ENCODE results near the gene ACADSB. TPM values are rescaled to one million over a fixed set of nuclear protein-coding genes. Genes with fewer than 3 reads are reported as not detected.

ACADSB gene
- total and polyA plus RNA-seq, 9 donors, result 8.8 to 26.6 (median 24.0) TPM

DNA sequence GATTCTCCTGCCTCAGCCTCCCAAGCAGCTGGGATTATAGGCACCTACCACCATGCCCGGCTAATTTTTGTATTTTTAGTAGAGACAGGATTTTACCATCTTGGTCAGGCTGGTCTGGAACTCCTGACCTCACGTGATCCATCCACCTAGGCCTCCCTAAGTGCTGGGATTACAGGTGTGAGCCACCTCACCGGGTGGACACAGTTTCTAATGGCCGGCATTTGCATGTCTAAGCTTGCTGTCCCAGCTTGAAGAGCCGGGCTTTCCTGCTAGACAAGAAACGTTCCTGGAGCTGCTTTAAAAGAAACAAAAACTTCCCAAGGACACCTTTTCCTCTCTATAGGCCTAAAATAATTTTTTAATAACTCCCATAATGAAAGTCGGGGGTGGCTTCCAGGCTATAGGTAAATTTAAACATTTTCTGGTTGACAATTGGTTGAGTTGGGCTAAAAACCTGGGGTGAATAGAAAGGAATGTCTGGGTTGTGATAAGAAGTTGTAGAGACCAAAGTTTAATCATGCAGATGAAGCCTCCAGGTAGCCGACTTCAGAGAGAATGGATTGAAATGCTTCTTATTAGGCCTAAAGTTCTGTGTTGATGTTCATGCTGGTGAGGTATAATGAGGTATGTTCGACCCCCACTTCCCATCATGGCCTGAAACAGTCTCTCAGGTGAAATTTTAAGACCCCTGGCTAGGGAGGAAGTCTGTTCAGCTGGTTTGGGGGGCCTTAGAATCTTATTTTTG, 8.8 kb downstream of the ACADSB start:
- no peaks in the 10 kb centered on the region for H3K36me3 ChIP-seq
- TF ChIP-seq, protein P1, sequence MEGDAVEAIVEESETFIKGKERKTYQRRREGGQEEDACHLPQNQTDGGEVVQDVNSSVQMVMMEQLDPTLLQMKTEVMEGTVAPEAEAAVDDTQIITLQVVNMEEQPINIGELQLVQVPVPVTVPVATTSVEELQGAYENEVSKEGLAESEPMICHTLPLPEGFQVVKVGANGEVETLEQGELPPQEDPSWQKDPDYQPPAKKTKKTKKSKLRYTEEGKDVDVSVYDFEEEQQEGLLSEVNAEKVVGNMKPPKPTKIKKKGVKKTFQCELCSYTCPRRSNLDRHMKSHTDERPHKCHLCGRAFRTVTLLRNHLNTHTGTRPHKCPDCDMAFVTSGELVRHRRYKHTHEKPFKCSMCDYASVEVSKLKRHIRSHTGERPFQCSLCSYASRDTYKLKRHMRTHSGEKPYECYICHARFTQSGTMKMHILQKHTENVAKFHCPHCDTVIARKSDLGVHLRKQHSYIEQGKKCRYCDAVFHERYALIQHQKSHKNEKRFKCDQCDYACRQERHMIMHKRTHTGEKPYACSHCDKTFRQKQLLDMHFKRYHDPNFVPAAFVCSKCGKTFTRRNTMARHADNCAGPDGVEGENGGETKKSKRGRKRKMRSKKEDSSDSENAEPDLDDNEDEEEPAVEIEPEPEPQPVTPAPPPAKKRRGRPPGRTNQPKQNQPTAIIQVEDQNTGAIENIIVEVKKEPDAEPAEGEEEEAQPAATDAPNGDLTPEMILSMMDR (IDR thresholded peaks at IDR 0.05), result no peak
- no peak for TF ChIP-seq EP300 (IDR thresholded peaks at IDR 0.05)
- TF ChIP-seq POLR2A (IDR thresholded peaks at IDR 0.05), result no peak
- no peaks in the 10 kb centered on the region for H3K9me3 ChIP-seq
- no peak overlapping the region for H3K27ac ChIP-seq
- DNase-seq, result no peak
- 68 to 74% (median 72%) methylated on average over 9 of the region's 9 CpGs for WGBS, 3 donors
- no peak overlapping the region for H3K4me3 ChIP-seq
- no peaks in the 10 kb centered on the region for H3K27me3 ChIP-seq
- H3K4me1 ChIP-seq (ENCODE audit: insufficient read depth), result no peaks in the 10 kb centered on the region
- intact Hi-C loops (cut with DNase I), result loop anchor here in 1 of 4 donors (5.0 kb wide), 1 partner anchor 1480 kb away; no protein-coding TSS in a partner anchor

GRCh38 chr10:123018531-123018930, 9.7 kb downstream of the ACADSB start:
- 84 to 87% (median 85%) methylated on average over 7 of the region's 7 CpGs for WGBS, 3 donors

GRCh38 chr10:123019264-123019663, 10.5 kb downstream of the ACADSB start:
- intact Hi-C loops (cut with DNase I), result loop anchor here in 1 of 4 donors (5.0 kb wide), 1 partner anchor 1478 kb away; no protein-coding TSS in a partner anchor
- Histone ChIP-seq H3K4me3 (no peak overlapping the region), H3K27ac (no peak overlapping the region), H3K4me1 (ENCODE audit: insufficient read depth) (no peaks in the 10 kb centered on the region), H3K27me3 (no peaks in the 10 kb centered on the region), H3K36me3 (no peaks in the 10 kb centered on the region), H3K9me3 (no peaks in the 10 kb centered on the region)
- no peak for DNase-seq
- TF ChIP-seq EP300 (IDR thresholded peaks at IDR 0.05), result no peak
- TF ChIP-seq POLR2A (IDR thresholded peaks at IDR 0.05), result no peak
- TF ChIP-seq, protein P1 (IDR thresholded peaks at IDR 0.05), result no peak
- 62 to 71% (median 67%) methylated on average over 3 of the region's 3 CpGs for WGBS, 3 donors

More at GRCh38 chr10:123018531-123018930, 9.7 kb downstream of the ACADSB start:
- Histone ChIP-seq H3K4me1 (ENCODE audit: insufficient read depth) (no peaks in the 10 kb centered on the region), H3K27me3 (no peaks in the 10 kb centered on the region), H3K36me3 (no peaks in the 10 kb centered on the region), H3K27ac (no peak overlapping the region), H3K9me3 (no peaks in the 10 kb centered on the region), H3K4me3 (no peak overlapping the region)
- intact Hi-C loops (cut with DNase I), result loop anchor here in 1 of 4 donors (5.0 kb wide), 1 partner anchor 1479 kb away; no protein-coding TSS in a partner anchor
- no peak for TF ChIP-seq POLR2A (IDR thresholded peaks at IDR 0.05)
- TF ChIP-seq EP300 (IDR thresholded peaks at IDR 0.05), result no peak
- TF ChIP-seq, protein P1 (IDR thresholded peaks at IDR 0.05), result no peak
- DNase-seq, result no peak

DNA sequence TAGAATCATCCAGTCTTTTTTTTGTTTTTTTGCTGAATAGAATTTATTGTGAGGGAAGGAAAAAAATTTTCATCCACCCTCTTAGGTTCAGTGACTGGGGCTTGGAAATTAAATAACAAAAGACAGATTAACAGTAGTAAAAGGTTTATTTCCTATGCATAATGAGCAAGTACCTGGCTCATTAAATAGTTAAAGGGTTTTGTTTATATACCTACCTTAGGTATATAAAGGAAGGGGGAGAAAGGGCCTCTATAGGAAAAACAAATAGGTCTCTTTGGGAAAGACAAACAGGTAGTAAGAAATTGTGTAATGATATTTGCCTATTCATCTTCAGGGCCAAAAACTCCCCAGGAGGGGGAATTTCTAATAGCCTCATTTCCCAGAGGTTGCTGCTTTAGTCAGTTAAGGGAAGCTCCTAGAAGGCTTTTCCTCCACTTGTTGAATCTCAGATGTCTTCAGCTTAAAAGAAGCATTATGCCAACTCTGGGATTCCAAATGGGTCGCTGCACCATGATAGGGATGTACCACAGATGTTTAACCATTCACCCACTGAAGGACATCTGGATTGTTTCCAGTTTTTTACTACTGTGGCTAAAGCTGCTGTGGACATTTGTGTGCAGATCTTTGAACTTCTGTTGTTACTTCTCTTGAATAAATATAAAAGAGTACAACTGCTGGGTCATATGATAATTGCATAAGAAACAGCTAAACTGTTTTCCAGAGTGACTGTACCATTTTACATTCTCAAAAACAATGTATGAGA, 11.3 kb downstream of the ACADSB start:
- H3K36me3 ChIP-seq, result no peaks in the 10 kb centered on the region
- no peak overlapping the region for H3K4me3 ChIP-seq
- H3K27ac ChIP-seq, result no peak overlapping the region
- no peaks in the 10 kb centered on the region for H3K27me3 ChIP-seq
- no peaks in the 10 kb centered on the region for H3K9me3 ChIP-seq
- TF ChIP-seq EP300 (IDR thresholded peaks at IDR 0.05) (no peak), POLR2A (IDR thresholded peaks at IDR 0.05) (no peak)
- TF ChIP-seq, protein P1 (IDR thresholded peaks at IDR 0.05), result no peak
- 56 to 63% (median 62%) methylated on average over 1 of the region's 1 CpG for WGBS, 3 donors
- intact Hi-C loops (cut with DNase I), result loop anchor here in 1 of 4 donors (5.0 kb wide), 1 partner anchor 1477 kb away; no protein-coding TSS in a partner anchor
- DNase-seq, result no peak
- H3K4me1 ChIP-seq (ENCODE audit: insufficient read depth), result no peaks in the 10 kb centered on the region

Measured in ovary (tissue), 9 donors.